Choroid plexus epithelial cell (primary cell): ENCODE measurements around the gene FAM185A.
"Not testable (repeated sequence)": the region's sequence is repeated elsewhere in the genome, so short reads cannot be mapped to it uniquely, and the experiment has no call there.

ENCODE experiments used
- DNase-seq: peaks from one replicate; pipeline ENCODE4 v3.0.0-alpha.2; 2010; ENCODE audit warnings: low read depth
- H3K4me3 ChIP-seq: 2 replicates; pipeline ENCODE4 v1.5.1; 2011; ENCODE audit warnings: low read depth, mild to moderate bottlenecking, control low read depth, low read length, moderate library complexity
- CTCF ChIP-seq: conservative IDR thresholded peaks from 2 replicates; pipeline ENCODE4 v1.5.1; 2011; ENCODE audit warnings: low read depth, mild to moderate bottlenecking, control low read depth, inconsistent platforms, low read length, moderate library complexity

The FAM185A gene

DNA sequence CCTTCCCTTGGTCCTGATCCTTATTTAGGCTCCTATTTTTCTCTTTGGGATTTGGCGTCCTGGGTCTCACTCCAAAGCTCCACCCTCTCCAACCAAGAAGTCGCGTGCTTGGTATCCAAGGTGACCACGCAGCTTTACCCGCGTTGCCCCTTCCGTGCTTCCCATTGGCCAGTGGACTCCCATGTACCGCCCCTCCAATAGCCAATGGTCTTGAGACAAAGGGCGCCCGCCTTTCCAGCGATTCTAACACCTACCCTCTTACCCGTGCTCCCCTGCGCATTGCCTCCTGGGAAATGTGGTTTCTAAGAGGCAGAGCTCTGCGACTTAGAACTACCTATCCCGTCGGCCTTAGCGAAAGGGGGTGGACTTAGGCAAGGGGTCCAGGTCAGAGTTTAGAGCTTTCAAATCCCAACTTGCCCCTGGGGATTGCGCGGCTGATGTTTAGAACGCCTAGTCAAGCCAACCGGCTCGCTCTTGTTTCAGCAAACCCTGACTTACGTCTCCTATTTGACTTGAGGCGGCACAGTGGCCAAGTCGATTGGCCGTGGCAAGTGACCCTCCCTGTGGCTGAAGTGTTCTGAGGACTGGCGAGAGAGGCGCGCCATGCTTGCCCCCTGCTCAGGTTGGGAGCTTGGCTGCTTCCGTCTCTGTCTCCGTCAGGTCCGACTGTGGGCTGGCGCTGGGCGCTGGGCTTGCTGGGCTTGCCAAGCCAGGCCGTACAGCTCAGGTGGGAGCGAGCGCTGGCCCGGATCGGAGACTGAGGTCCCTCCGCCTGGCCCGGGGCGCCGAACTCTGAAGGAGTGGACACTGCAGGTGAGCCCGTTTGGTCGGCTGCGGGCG, at the start of gene FAM185A:
Gene FAM185A, plus strand, starts transcription at position 395 of the 840 bp plus-strand sequence. Its CDS starts 209 bp downstream, at position 604.
- H3K4me3 ChIP-seq = peak within 1 kb of the TSS; percentile 72
- DNase-seq = peak; percentile 100

DNA sequence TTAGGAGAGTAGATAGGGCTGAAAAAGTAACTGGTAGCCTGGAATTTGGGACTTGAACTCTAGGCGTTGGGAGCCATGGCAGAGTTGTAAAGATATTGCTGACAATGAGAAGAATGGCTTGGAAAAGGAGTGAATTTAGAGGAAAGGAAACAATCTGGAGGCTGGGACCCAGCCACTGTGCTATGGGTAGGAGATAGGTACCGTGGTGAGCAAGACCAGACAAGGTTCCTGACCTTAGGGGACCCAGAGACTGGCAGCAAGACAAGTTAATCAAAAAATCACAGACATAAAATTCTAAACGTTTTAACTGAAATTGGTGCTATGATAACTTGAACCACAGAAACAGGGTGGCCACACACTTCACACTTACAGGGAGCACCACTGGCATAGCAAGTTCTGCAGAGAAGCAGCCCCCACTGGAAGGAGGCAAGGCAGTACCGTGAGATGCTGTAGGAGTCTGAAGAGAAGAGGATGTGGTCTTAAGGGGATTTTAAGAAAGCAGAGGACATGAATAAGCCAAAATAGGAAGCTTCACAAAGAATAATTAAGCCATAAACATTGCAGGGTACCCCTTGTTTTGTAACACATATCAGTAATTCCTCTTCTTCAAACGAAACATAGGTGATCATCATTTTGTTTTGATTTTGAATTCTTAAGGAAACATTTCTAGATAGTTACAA, 35.6 kb upstream of the FAM185A start:
- DNase-seq, H3K4me3 ChIP-seq: not testable (repeated sequence)

GRCh38 chr7:102713691-102714080, 35.1 kb upstream of the FAM185A start:
- not testable (repeated sequence) for DNase-seq, H3K4me3 ChIP-seq

DNA sequence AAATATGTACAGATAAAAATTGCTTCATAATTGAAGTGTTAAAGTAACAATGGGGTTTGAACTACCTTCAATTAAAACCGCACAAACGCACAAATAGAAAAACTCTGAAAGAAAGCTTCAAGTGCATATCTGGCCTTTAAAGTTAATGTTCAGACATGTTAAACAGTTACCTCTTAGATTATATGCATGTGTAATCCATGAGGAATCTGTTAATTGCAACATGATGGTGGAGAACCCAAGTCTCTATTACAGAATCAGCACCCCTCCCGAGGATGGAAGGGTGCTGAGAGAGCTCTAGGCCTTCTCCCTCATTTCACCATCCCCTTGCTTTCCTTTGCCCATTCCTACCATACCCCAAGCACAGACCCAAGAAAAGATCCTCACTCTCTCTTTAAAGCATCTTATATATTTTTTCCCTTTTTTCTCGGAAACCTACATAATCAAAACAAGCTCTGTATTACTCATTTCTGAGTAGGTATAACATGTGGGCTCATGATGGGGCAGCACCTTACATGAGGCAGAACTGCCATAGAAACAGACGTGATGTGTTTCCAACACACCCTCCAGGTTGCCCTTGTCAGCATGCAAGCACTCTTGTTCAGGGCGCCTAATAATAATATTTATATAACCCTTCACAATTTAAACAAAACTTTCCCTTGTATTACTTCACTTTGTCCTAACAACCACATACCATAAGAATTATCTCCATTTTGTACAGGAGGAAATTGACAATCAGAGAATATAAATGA, 33.9 kb upstream of the FAM185A start:
- H3K4me3 ChIP-seq = not testable (repeated sequence)
- DNase-seq = peak; percentile 18

- not testable (repeated sequence) for DNase-seq, H3K4me3 ChIP-seq
- TF ChIP-seq CTCF = peak; percentile 12
Measured at GRCh38 chr7:102715718-102716117, 33.1 kb upstream of the FAM185A start.

GRCh38 chr7:102718491-102718890, 30.3 kb upstream of the FAM185A start:
- not testable (repeated sequence) for H3K4me3 ChIP-seq
- DNase-seq = peak; percentile 73

- not testable (repeated sequence) for H3K4me3 ChIP-seq, DNase-seq
Measured at GRCh38 chr7:102726170-102726569, 22.6 kb upstream of the FAM185A start.

DNA sequence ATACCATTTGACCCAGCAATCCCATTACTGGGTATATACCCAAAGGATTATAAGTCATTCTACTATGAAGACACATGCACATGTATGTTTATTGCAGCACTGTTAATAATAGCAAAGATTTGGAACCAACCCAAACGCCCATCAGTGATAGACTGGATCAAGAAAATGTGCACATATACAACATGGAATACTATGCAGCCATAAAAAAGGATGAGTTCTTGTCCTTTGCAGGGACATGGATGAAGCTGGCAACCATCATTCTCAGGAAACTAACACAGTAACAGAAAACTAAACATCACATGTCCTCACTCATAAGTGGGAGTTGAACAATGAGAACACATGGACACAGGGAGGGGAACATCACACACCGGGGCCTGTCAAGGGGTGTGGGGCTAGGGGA, 19.1 kb upstream of the FAM185A start:
- H3K4me3 ChIP-seq, DNase-seq: not testable (repeated sequence)

- H3K4me3 ChIP-seq, DNase-seq: not testable (repeated sequence)
Measured at GRCh38 chr7:102730431-102730830, 18.4 kb upstream of the FAM185A start.

GRCh38 chr7:102742002-102742771, 6.6 kb upstream of the FAM185A start:
- H3K4me3 ChIP-seq, DNase-seq: not testable (repeated sequence)

GRCh38 chr7:102743861-102744260, 4.9 kb upstream of the FAM185A start:
- DNase-seq, H3K4me3 ChIP-seq: not testable (repeated sequence)

- not testable (repeated sequence) for H3K4me3 ChIP-seq
- DNase-seq = peak; percentile 38
Measured at GRCh38 chr7:102745494-102746288, 3.1 kb upstream of the FAM185A start.

DNA sequence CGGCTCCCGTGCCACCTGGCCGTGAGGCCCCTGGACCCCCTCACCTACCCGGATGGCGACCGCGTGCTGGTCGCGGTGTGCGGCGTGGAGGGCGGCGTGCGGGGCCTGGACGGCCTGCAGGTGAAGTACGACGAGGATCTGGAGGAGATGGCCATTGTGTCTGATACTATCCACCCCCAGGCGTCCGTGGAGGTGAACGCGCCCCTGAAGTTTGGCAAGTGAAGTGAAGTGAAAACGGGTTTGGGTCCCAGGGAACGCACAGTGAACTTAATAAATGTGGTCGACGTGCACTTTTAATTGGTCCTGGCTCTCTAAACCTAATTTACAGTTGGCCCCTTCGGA, 617 bp downstream of the FAM185A start:
- DNase-seq = not testable (repeated sequence)
- H3K4me3 ChIP-seq = peak overlapping the region; percentile 72

DNA sequence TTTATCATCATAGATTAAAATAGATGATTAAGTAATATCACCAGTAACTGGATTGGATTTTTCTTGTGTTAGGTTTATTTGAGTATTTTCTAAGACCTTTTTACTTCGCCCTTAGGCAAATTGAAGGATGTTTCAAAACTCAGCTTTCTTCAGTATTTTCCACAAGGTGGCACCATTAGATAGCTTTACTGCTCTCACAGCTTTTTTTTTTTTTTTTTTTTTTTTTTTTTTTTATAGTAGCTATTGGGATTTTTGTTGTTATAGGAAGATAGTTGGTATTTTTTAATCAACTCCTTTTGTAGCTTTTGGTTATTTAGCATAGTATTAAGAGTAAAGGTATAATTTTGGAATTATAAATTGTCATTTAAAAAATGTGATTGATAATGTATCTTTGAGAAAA, 9.4 kb downstream of the FAM185A start:
- not testable (repeated sequence) for DNase-seq, H3K4me3 ChIP-seq

DNA sequence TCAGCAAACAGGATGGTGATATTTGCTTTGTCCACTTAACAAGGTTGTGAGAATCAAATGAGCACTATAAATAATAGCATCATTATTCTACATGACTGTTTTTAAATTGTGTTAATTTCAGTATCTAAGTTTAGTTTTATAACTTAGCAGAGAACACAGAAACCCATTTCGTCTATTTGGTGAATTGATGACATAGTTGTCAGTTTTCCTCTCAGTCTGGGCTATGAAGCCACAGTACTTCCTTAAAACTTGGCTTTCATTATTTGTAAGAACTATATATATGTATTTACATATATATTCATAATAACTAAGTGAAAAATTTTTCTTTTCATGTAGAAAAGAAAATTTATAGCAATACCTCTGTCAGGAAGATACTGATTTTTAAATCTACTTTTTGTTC, 11.1 kb downstream of the FAM185A start:
- H3K4me3 ChIP-seq, DNase-seq: not testable (repeated sequence)

- not testable (repeated sequence) for DNase-seq, H3K4me3 ChIP-seq
Measured at GRCh38 chr7:102761234-102761633, 12.4 kb downstream of the FAM185A start.
